Gastroesophageal sphincter (tissue), 4 donors: ENCODE data around the gene ATF3. TPM values are rescaled to one million over a fixed set of nuclear protein-coding genes. Genes with fewer than 3 reads are reported as not detected.

Experiments
- ATAC-seq: fragments of 150-250 bp; one replicate; pipeline ENCODE4 v1.9.1; 2016; ENCODE audit warnings: mild to moderate bottlenecking, moderate library complexity
- H3K27ac ChIP-seq, 4 donors: fragments of 200-600 bp; sonication (generic) in 3 of 4; 1 replicate in 3 of 4; 2 replicates in 1 of 4; pipeline ENCODE4 v1.5.1; 2016 to 2019
- H3K27me3 ChIP-seq: fragments of 200-600 bp; sonication (generic); one replicate; pipeline ENCODE4 v1.5.1; 2019
- H3K36me3 ChIP-seq, 2 donors: fragments of 200-600 bp; sonication (generic); one replicate each; pipeline ENCODE4 v1.5.1; 2019; ENCODE audit warnings: control low read depth in 1 of 2
- H3K4me1 ChIP-seq, 3 donors: fragments of 200-600 bp; sonication (generic); 1 replicate in 2 of 3; 2 replicates in 1 of 3; pipeline ENCODE4 v1.5.1; 2016 to 2019; ENCODE audit warnings: control low read depth in 2 of 3
- H3K4me3 ChIP-seq, 2 donors: fragments of 200-600 bp; sonication (generic); one replicate each; pipeline ENCODE4 v1.5.1; 2019; ENCODE audit warnings: mild to moderate bottlenecking in 1 of 2, moderate library complexity in 1 of 2
- H3K9me3 ChIP-seq, 3 donors: fragments of 200-600 bp; sonication (generic); one replicate each; pipeline ENCODE4 v1.5.1; 2017 to 2019; ENCODE audit warnings: control low read depth in 2 of 3
- CTCF ChIP-seq, 4 experiments: fragments of 200-600 bp in 2 of 4; fragments of 450-650 bp in 2 of 4; sonication (generic) in 1 of 4; IDR thresholded peaks; one replicate each; pipeline ENCODE4 v1.5.1; 2017 to 2019; ENCODE audit warnings: antibody characterized with exemption in 4 of 4, mild to moderate bottlenecking in 2 of 4, moderate library complexity in 2 of 4
- EP300 ChIP-seq: sonication (generic); formaldehyde crosslinking; IDR thresholded peaks from one replicate; pipeline ENCODE4 v1.6.1; 2017; ENCODE audit warnings: antibody characterized with exemption, mild to moderate bottlenecking
- POLR2A ChIP-seq, 2 donors: fragments of 450-650 bp; IDR thresholded peaks; one replicate each; pipeline ENCODE4 v1.6.1; 2017; ENCODE audit warnings: antibody characterized with exemption in 2 of 2, mild to moderate bottlenecking in 2 of 2, moderate library complexity in 1 of 2
- POLR2AphosphoS5 ChIP-seq: sonication (generic); formaldehyde crosslinking; IDR thresholded peaks from one replicate; pipeline ENCODE4 v1.6.1; 2017; ENCODE audit warnings: antibody characterized with exemption
- WGBS, 2 donors: methylation state at CpG; one replicate each; pipeline ENCODE4 v1.1.5; 2018; ENCODE audit warnings: low coverage in 1 of 2; 5-methylcytosine and 5-hydroxymethylcytosine counted together
- total RNA-seq, 4 donors: library from RNA; depleted of rRNA; stranded (reverse); fragments of >200 nt; gene quantifications; one replicate each; pipeline ENCODE4 v1.1.0, GENCODE V29; 2016

Gene ATF3
- total RNA-seq, 4 donors from 2014 or later, result 4.0 to 17.2 (median 9.4) TPM

GRCh38 chr1:212596798-212597197 is 11.8 kb upstream of the ATF3 start:
- peak overlapping the region in 2 of 4 donors; percentile 45 to 73 for H3K27ac ChIP-seq
- H3K36me3 ChIP-seq, result no peaks in the 10 kb centered on the region
- H3K4me3 ChIP-seq, result no peak overlapping the region
- 100% methylated on average over 1 to 3 of the region's 3 CpGs for WGBS, 2 donors
- no peaks in the 10 kb centered on the region for H3K27me3 ChIP-seq
- no peak for TF ChIP-seq POLR2AphosphoS5
- TF ChIP-seq POLR2A (IDR thresholded peaks at IDR 0.05), result no peak
- no peak for TF ChIP-seq EP300
- no peak for TF ChIP-seq CTCF (IDR thresholded peaks at IDR 0.05)
- H3K9me3 ChIP-seq, result no peaks in the 10 kb centered on the region
- peaks cover 0 to 6% (median 0%) of the 10 kb centered on the region in 3 donors for H3K4me1 ChIP-seq
- no peak for ATAC-seq

- H3K9me3 ChIP-seq, result no peaks in the 10 kb centered on the region
- peaks cover 0 to 6% (median 0%) of the 10 kb centered on the region in 3 donors for H3K4me1 ChIP-seq
- no peak for TF ChIP-seq CTCF (IDR thresholded peaks at IDR 0.05)
- no peak for TF ChIP-seq POLR2AphosphoS5
- no peak for TF ChIP-seq EP300
- TF ChIP-seq POLR2A (IDR thresholded peaks at IDR 0.05), result no peak
- no peaks in the 10 kb centered on the region for H3K27me3 ChIP-seq
- H3K36me3 ChIP-seq, result no peaks in the 10 kb centered on the region
- no peak overlapping the region for H3K27ac ChIP-seq
- no peak overlapping the region for H3K4me3 ChIP-seq
- 94% methylated on average over 2 to 4 of the region's 4 CpGs for WGBS, 2 donors
- ATAC-seq, result no peak
Observed at GRCh38 chr1:212597487-212597886, 11.1 kb upstream of the ATF3 start.

GRCh38 chr1:212600071-212600915 is 8.3 kb upstream of the ATF3 start:
- WGBS, 2 donors, result 69 to 79% methylated on average over 8 to 11 of the region's 11 CpGs
- no peak for ATAC-seq
- Histone ChIP-seq H3K4me3 (no peak overlapping the region), H3K27ac (no peak overlapping the region), H3K27me3 (peaks cover 12% of the 10 kb centered on the region), H3K9me3 (no peaks in the 10 kb centered on the region), H3K36me3 (no peaks in the 10 kb centered on the region), H3K4me1 (peaks cover 0 to 7% (median 0%) of the 10 kb centered on the region in 3 donors)
- TF ChIP-seq POLR2AphosphoS5, result no peak
- no peak for TF ChIP-seq EP300

GRCh38 chr1:212600980-212601379 is 7.6 kb upstream of the ATF3 start:
- WGBS, 2 donors, result 61 to 71% methylated on average over 1 to 2 of the region's 2 CpGs
- no peak for TF ChIP-seq POLR2A (IDR thresholded peaks at IDR 0.05)
- no peak for TF ChIP-seq POLR2AphosphoS5
- no peak for TF ChIP-seq EP300
- no peak for TF ChIP-seq CTCF (IDR thresholded peaks at IDR 0.05)
- no peak for ATAC-seq
- peaks cover 0 to 13% (median 0%) of the 10 kb centered on the region in 3 donors for H3K4me1 ChIP-seq
- peaks cover 19% of the 10 kb centered on the region for H3K27me3 ChIP-seq
- H3K4me3 ChIP-seq, result no peak overlapping the region
- no peaks in the 10 kb centered on the region for H3K36me3 ChIP-seq
- no peaks in the 10 kb centered on the region for H3K9me3 ChIP-seq
- no peak overlapping the region for H3K27ac ChIP-seq

- ATAC-seq, result no peak
- TF ChIP-seq CTCF (IDR thresholded peaks at IDR 0.05) (no peak), POLR2A (IDR thresholded peaks at IDR 0.05) (no peak), EP300 (no peak), POLR2AphosphoS5 (no peak)
- Histone ChIP-seq H3K4me3 (no peak overlapping the region), H3K36me3 (no peaks in the 10 kb centered on the region), H3K27ac (no peak overlapping the region), H3K9me3 (no peaks in the 10 kb centered on the region), H3K27me3 (peaks cover 25% of the 10 kb centered on the region), H3K4me1 (peaks cover 0 to 13% (median 0%) of the 10 kb centered on the region in 3 donors)
- 84 to 95% methylated on average over 2 of the region's 2 CpGs for WGBS, 2 donors
Observed at GRCh38 chr1:212601524-212601923, 7.0 kb upstream of the ATF3 start.
